ENCODE measurements around the gene EVX1. TPM values are rescaled to one million over a fixed set of nuclear protein-coding genes. Genes with fewer than 3 reads are reported as not detected.

EVX1 gene
- total and polyA plus RNA-seq, 2 of the 8 experiments (the other 6 are each of a cell fraction or from before 2014, with no cell fraction given) = not detected

- FAIRE-seq (no peak), DNase-seq (ENCODE audit: low read depth in 1 of 2, low spot score in 2 of 2) (peak in 1 of 2 experiments; percentile 42)
- Histone ChIP-seq H3K4me2 (ENCODE audit: insufficient read depth in 1 of 2, low read depth in 2 of 2, low read length in 2 of 2) (no peak overlapping the region), H2BK12ac (ENCODE audit: low read depth, low read length) (no peak overlapping the region), H2BK120ac (replicated peaks; ENCODE audit: low read depth, low read length) (no peak overlapping the region), H4K5ac (ENCODE audit: insufficient read length, low read depth, low read length) (no peak overlapping the region), H3K4me1 (replicated peaks in 1 of 4; ENCODE audit: control insufficient read depth in 3 of 4, insufficient read depth in 4 of 4, low read length in 3 of 4) (peaks cover 0 to 5% (median 3%) of the 10 kb centered on the region in 4 experiments; a peak in 5 of 7 replicates), H2BK20ac (ENCODE audit: low read length) (no peak overlapping the region), H3K79me2 (ENCODE audit: control insufficient read depth in 1 of 2, insufficient read depth in 2 of 2, low read length in 2 of 2) (no peaks in the 10 kb centered on the region), H3K27ac (ENCODE audit: low read depth, low read length) (no peak overlapping the region), H3K9ac (replicated peaks in 1 of 4; ENCODE audit: extremely low read depth in 1 of 4, low read depth in 3 of 4, low read length in 3 of 4) (no peak overlapping the region), H3K18ac (ENCODE audit: extremely low read depth, low read length) (no peak overlapping the region), H2BK5ac (ENCODE audit: low read depth, low read length) (no peak overlapping the region), H2AK5ac (ENCODE audit: low read depth, low read length) (no peak overlapping the region), H3K4me3 (ENCODE audit: extremely low read depth in 1 of 4, insufficient read depth in 2 of 4, low read depth in 3 of 4, low read length in 4 of 4) (no peak overlapping the region), H2BK15ac (ENCODE audit: low read length) (no peak overlapping the region), H2AFZ (ENCODE audit: low read length) (no peak overlapping the region), H3K23me2 (ENCODE audit: low read depth, low read length) (no peaks in the 10 kb centered on the region; the same call in 1 of the 2 replicates), H3K27me3 (replicated peaks in 1 of 4; ENCODE audit: control insufficient read depth in 3 of 4, extremely low read depth in 1 of 4, insufficient read depth in 3 of 4, low read length in 3 of 4) (peaks cover 97 to 100% (median 100%) of the 10 kb centered on the region in 4 experiments), H3K79me1 (ENCODE audit: low read depth, low read length) (no peaks in the 10 kb centered on the region; the same call in 1 of the 2 replicates), H3K4ac (replicated peaks; ENCODE audit: insufficient read length, low read depth, low read length) (no peak overlapping the region), H4K91ac (replicated peaks; ENCODE audit: insufficient read length, low read length) (no peak overlapping the region), H3K14ac (ENCODE audit: insufficient read length) (no peak overlapping the region), H4K8ac (ENCODE audit: extremely low read depth, insufficient read depth, low read length) (no peak overlapping the region), H3K23ac (ENCODE audit: insufficient read length) (no peak overlapping the region), H3K36me3 (ENCODE audit: control insufficient read depth in 2 of 4, insufficient read depth in 4 of 4, low read length in 3 of 4) (peaks cover 0 to 16% (median 0%) of the 10 kb centered on the region in 4 experiments; a peak in 1 of 8 replicates), H3K9me3 (ENCODE audit: insufficient read depth in 2 of 2, low read depth in 1 of 2, low read length in 1 of 2) (no peaks in the 10 kb centered on the region; a peak in 1 of 4 replicates), H4K20me1 (replicated peaks in 1 of 2; ENCODE audit: control insufficient read depth in 1 of 2, insufficient read depth in 2 of 2, low read length in 2 of 2) (peaks cover 30 to 48% of the 10 kb centered on the region in 2 experiments), H3K56ac (replicated peaks; ENCODE audit: insufficient read length, low read depth, low read length) (no peak overlapping the region)
- POLR2A ChIA-PET (ENCODE audit: partially characterized antibody) = interaction anchor here (1.2 kb wide), 1 partner anchor 35 kb away, joined by 3 read pairs; no protein-coding TSS in a partner anchor
- 40% methylated on average over 3 of the region's 4 CpGs; no CpG with 5 or more reads in 1 of the 2 experiments for WGBS, 2 experiments (ENCODE audit: extremely low coverage in 1 of 2, insufficient coverage in 1 of 2, insufficient read length in 1 of 2, insufficient replicate concordance in 2 of 2, low coverage in 1 of 2, low lambda C conversion rate in 2 of 2, missing lambda C conversion rate in 1 of 2)
- no peak for TF ChIP-seq TEAD4 (IDR thresholded peaks at IDR 0.05; ENCODE audit: low read depth, low read length)
- no peak for TF ChIP-seq E2F6 (IDR thresholded peaks at IDR 0.05)
- no peak for TF ChIP-seq JUN (IDR thresholded peaks at IDR 0.05; ENCODE audit: low read depth, low read length)
- TF ChIP-seq ATF2 (IDR thresholded peaks at IDR 0.05; ENCODE audit: low read length) = no peak
- peak; percentile 5 for TF ChIP-seq RNF2 (IDR thresholded peaks at IDR 0.05; ENCODE audit: borderline replicate concordance, low read depth, low read length, missing control alignments, poor library complexity, severe bottlenecking)
- CTCF ChIA-PET (ENCODE audit: partially characterized antibody) = interaction anchor here (0.6 to 2.1 kb wide), 8 partner anchors 8 to 571 kb away, joined by 3 to 7 read pairs (median 4); no protein-coding TSS in a partner anchor
These were observed 38.5 kb upstream of the EVX1 start for GRCh38 chr7:27203964-27204594.

Data from H1 (cell line).